ENCODE results near the gene CENPP.

Gene CENPP

DNA sequence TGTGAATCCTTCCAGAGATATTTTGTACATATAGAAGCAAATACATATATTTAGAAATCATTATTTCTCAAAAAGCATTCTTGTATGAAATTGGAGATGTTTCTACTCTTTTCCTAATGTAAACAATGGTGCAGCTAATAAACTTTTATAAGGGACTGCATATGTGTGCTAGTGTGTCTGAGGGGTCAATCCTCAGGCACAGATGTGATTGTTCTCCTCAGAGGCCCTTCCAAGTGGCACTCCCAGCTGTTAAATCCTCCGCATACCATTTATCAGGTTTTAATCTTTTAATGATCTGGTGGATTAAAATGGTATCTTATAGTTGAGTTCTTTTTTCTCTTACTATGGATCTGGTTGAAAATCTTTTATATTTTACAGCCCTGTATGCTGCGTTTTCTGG, 104.1 kb downstream of the CENPP start:
- H3K9ac ChIP-seq (ENCODE audit: insufficient read length) = no peak overlapping the region
- H3K36me3 ChIP-seq (ENCODE audit: insufficient read depth, low read length) = no peaks in the 10 kb centered on the region
- no peak overlapping the region for H3K4me3 ChIP-seq
- TF ChIP-seq FOXP2 (optimal IDR thresholded peaks at IDR 0.05; ENCODE audit: control extremely low read depth, extremely low read length, insufficient read depth) = no peak
- no peak for TF ChIP-seq POLR2AphosphoS5 (IDR thresholded peaks at IDR 0.05; ENCODE audit: borderline replicate concordance, low read depth, low read length)
- DNase-seq (ENCODE audit: low read depth, low spot score) = no peak
- H3K27ac ChIP-seq = no peak overlapping the region
- H3K9me3 ChIP-seq (ENCODE audit: low read depth, low read length) = no peaks in the 10 kb centered on the region

DNA sequence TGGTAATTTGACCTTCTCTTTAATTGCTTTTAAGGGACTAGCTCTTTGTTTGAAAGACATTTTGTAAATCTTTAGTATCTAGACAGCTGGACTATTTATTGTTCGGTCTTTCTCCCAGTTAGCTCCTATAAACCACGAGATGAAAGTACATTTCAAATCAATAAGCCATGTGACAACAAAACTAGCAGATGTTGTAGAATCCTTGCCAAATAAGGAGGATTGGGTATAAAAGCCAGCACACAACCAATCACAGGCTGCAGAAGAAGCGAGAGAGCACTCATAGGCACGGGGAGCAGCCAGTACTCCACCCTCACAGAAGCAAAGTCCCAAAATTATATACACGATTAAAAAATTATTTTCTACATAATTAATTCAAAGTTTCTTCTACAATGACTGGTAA, 106.6 kb downstream of the CENPP start:
- Histone ChIP-seq H3K9me3 (ENCODE audit: low read depth, low read length) (no peaks in the 10 kb centered on the region), H3K36me3 (ENCODE audit: insufficient read depth, low read length) (no peaks in the 10 kb centered on the region), H3K27ac (peak overlapping the region; percentile 5; the same call in 1 of the 2 replicates), H3K4me3 (no peak overlapping the region), H3K9ac (ENCODE audit: insufficient read length) (no peak overlapping the region)
- TF ChIP-seq POLR2AphosphoS5 (IDR thresholded peaks at IDR 0.05; ENCODE audit: borderline replicate concordance, low read depth, low read length) (no peak), FOXP2 (optimal IDR thresholded peaks at IDR 0.05; ENCODE audit: control extremely low read depth, extremely low read length, insufficient read depth) (no peak), EZH2 (IDR thresholded peaks at IDR 0.05) (no peak)
- DNase-seq (ENCODE audit: low read depth, low spot score) = no peak

DNA sequence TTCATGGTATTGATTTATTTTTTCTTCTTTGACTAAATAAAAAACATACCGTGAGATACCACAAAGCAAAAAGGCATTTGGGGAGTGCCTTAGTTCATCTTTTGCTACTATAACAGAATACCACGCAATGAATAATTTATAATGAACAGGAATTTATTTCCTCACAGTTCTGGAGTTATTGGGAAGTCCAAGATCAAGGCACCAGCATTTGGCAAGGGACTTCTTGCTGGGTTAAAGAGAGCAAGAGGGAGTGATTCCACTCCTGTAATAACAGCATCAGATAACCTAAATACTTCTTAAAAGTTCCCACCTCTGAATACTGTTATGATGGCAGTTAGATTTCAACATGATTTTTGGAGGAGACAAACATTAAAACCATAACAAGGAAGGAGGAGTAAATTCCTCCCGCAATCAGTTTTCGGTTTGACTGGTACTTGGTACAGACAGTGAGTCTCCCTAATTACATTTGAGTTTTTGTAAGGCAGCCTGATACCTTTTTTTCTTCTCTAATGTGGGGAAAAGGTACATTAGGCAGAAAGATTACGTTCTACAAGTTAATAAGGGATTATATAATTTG, 107.3 kb downstream of the CENPP start:
- Histone ChIP-seq H3K27ac (peak overlapping the region; percentile 5; the same call in 1 of the 2 replicates), H3K36me3 (ENCODE audit: insufficient read depth, low read length) (no peaks in the 10 kb centered on the region), H3K4me3 (no peak overlapping the region), H3K9ac (ENCODE audit: insufficient read length) (no peak overlapping the region), H3K9me3 (ENCODE audit: low read depth, low read length) (no peaks in the 10 kb centered on the region)
- no peak for DNase-seq (ENCODE audit: low read depth, low spot score)
- TF ChIP-seq EZH2 (IDR thresholded peaks at IDR 0.05) (no peak), FOXP2 (optimal IDR thresholded peaks at IDR 0.05; ENCODE audit: control extremely low read depth, extremely low read length, insufficient read depth) (no peak), POLR2AphosphoS5 (IDR thresholded peaks at IDR 0.05; ENCODE audit: borderline replicate concordance, low read depth, low read length) (no peak)

DNA sequence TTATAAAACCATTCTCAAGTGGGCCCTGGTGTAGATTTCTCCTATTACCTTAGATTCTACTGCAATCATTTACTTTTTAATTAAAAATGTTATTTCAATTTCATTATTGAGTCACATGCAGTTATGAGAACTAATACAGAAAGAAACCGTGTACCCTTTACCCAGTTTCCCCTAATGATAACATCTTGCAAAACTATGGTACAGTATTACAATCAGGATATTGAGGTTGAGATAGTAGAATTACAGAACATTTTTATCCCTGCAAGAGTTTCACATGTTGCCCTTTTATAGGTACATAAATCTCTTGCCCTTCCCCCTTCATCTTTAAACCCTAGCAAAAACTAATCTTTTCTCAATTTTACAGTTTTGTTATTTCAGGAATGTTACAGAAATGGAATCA, 109.5 kb downstream of the CENPP start:
- Histone ChIP-seq H3K27ac (no peak overlapping the region), H3K4me3 (no peak overlapping the region), H3K9ac (ENCODE audit: insufficient read length) (no peak overlapping the region), H3K36me3 (ENCODE audit: insufficient read depth, low read length) (no peaks in the 10 kb centered on the region), H3K9me3 (ENCODE audit: low read depth, low read length) (no peaks in the 10 kb centered on the region)
- TF ChIP-seq POLR2AphosphoS5 (IDR thresholded peaks at IDR 0.05; ENCODE audit: borderline replicate concordance, low read depth, low read length) (no peak), EZH2 (IDR thresholded peaks at IDR 0.05) (no peak), FOXP2 (optimal IDR thresholded peaks at IDR 0.05; ENCODE audit: control extremely low read depth, extremely low read length, insufficient read depth) (no peak)
- DNase-seq (ENCODE audit: low read depth, low spot score) = no peak

DNA sequence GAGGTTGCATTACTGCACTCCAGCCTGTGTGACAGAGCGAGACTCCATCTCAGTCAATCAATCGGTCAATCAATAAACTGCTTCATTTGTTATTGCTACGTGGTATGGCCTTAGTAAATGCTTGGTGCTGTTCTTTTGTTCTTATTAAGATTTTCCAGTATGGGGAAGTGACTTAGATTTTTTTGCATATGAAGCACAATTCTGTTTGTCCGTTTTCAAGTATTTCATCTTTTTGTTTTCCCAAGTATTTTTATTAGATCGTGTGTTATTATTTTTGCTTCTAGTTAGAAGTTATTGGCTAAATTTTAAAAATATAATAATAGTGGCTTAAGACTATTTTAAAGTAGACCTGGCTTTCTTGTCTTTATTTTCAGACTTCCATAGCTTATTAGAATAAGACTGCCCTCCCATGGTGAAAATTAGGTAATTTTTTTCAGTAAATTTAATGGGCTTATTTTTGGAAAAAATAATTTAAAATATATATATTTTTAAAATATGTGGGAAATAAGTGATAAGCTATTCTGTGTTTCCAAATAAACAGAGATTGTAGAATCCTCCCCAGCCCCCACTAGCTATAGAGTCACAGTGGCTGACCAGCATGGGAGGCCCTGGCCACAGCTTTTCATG, 113.3 kb downstream of the CENPP start:
- Histone ChIP-seq H3K4me3 (no peak overlapping the region), H3K9me3 (ENCODE audit: low read depth, low read length) (no peaks in the 10 kb centered on the region), H3K36me3 (ENCODE audit: insufficient read depth, low read length) (no peaks in the 10 kb centered on the region), H3K9ac (ENCODE audit: insufficient read length) (no peak overlapping the region), H3K27ac (no peak overlapping the region)
- DNase-seq (ENCODE audit: low read depth, low spot score) = no peak
- no peak for TF ChIP-seq EZH2 (IDR thresholded peaks at IDR 0.05)
- no peak for TF ChIP-seq POLR2AphosphoS5 (IDR thresholded peaks at IDR 0.05; ENCODE audit: borderline replicate concordance, low read depth, low read length)
- TF ChIP-seq FOXP2 (optimal IDR thresholded peaks at IDR 0.05; ENCODE audit: control extremely low read depth, extremely low read length, insufficient read depth) = no peak

DNA sequence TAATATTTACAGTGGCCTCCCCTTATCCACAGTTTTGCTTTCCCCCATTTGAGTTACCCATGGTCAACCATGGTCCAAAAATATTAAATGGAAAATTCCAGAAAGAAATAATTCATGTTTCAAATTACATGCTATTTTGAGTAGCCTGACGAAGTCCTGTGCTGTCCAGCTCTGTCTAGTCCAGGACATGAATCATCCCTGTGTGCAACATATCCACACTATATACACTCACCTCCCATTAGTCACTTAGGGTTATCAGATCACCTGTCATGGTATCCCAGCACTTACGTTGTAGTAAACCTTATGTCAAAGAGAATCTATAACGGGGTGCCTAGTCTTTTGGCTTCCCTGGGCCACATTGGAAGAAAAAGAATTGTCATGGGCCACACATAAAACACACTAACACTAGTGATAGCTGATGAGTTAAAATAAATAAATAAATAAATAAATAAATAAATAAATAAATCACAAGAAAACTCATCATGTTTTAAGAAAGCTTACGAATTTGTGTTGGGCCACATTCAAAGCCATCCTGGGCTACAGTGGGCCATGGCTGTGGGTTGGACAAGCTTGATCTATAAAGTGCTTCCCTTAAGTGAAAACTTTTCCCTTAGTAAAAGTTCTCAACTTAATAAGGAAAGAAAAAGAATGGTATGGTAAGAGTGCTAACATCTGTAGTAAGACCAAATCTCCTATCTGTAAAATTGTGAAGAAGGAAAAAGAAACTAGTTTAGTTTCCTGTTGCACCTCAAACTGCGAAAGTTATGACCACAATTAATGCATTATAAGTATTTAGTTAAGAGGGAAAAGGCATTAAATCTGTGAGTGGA, 114.4 kb downstream of the CENPP start:
- no peak overlapping the region for H3K9ac ChIP-seq (ENCODE audit: insufficient read length)
- no peak for TF ChIP-seq EZH2 (IDR thresholded peaks at IDR 0.05)
- no peak for DNase-seq (ENCODE audit: low read depth, low spot score)
- H3K9me3 ChIP-seq (ENCODE audit: low read depth, low read length) = no peaks in the 10 kb centered on the region
- H3K36me3 ChIP-seq (ENCODE audit: insufficient read depth, low read length) = no peaks in the 10 kb centered on the region
- H3K27ac ChIP-seq = no peak overlapping the region
- no peak overlapping the region for H3K4me3 ChIP-seq

DNA sequence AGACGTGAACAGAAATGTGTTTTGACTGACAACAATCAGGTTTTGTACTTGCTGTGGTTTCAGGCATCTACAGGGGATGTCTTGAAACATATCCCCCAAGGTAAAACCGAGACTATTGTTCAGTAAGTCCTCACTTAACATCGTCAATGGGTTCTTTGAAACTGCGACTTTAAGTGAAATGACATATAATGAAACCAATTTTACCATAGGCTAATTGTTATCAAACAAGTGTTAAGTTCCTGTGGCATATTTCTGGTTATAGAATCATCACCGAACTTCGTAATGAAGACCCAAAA, 114.9 kb downstream of the CENPP start:
- Histone ChIP-seq H3K27ac (no peak overlapping the region), H3K4me3 (no peak overlapping the region), H3K9ac (ENCODE audit: insufficient read length) (no peak overlapping the region), H3K9me3 (ENCODE audit: low read depth, low read length) (no peaks in the 10 kb centered on the region), H3K36me3 (ENCODE audit: insufficient read depth, low read length) (no peaks in the 10 kb centered on the region)
- TF ChIP-seq EZH2 (IDR thresholded peaks at IDR 0.05) (no peak), POLR2AphosphoS5 (IDR thresholded peaks at IDR 0.05; ENCODE audit: borderline replicate concordance, low read depth, low read length) (no peak), FOXP2 (optimal IDR thresholded peaks at IDR 0.05; ENCODE audit: control extremely low read depth, extremely low read length, insufficient read depth) (no peak)
- no peak for DNase-seq (ENCODE audit: low read depth, low spot score)

DNA sequence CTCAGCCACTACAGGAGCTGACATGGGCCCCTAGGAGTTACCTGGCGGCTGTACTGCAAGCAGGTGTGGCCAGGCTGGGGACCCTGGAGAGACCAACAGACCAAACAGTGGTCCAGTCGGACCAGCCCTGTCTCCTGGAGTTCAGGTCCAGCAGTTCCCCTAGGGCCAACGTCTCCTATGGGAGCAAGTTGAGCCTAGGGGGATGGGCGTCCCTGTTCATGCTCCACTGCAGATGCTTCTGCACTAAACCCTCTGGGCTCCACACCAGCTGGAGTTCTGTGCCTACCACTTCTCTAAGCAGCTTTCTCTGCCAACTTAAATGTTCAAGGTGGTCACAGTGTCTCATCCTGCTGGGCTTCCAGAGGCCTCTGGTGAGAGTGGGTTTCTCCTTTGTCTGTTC, 119.1 kb downstream of the CENPP start:
- H3K27ac ChIP-seq = no peak overlapping the region
- H3K9me3 ChIP-seq (ENCODE audit: low read depth, low read length) = no peaks in the 10 kb centered on the region
- no peak for TF ChIP-seq POLR2AphosphoS5 (IDR thresholded peaks at IDR 0.05; ENCODE audit: borderline replicate concordance, low read depth, low read length)
- TF ChIP-seq EZH2 (IDR thresholded peaks at IDR 0.05) = no peak
- TF ChIP-seq FOXP2 (optimal IDR thresholded peaks at IDR 0.05; ENCODE audit: control extremely low read depth, extremely low read length, insufficient read depth) = no peak
- no peaks in the 10 kb centered on the region for H3K36me3 ChIP-seq (ENCODE audit: insufficient read depth, low read length)
- no peak overlapping the region for H3K4me3 ChIP-seq
- H3K9ac ChIP-seq (ENCODE audit: insufficient read length) = no peak overlapping the region
- DNase-seq (ENCODE audit: low read depth, low spot score) = no peak

All from SK-N-MC (cell line).